Measurements from ENCODE around the gene HAUS3.
A peak's percentile ranks its signal among the peaks of the same experiment; 100 is the strongest.

HAUS3 gene

GRCh38 chr4:2262145-2262943 lies 20.4 kb upstream of the HAUS3 start:
- TF ChIP-seq CTCF (IDR thresholded peaks at IDR 0.05; ENCODE audit: insufficient read depth, low read depth, low read length, missing control alignments) = no peak
- H3K4me3 ChIP-seq (ENCODE audit: low read length) = peak overlapping the region; percentile 61
- DNase-seq (ENCODE audit: low read depth) = peak; percentile 100

DNA sequence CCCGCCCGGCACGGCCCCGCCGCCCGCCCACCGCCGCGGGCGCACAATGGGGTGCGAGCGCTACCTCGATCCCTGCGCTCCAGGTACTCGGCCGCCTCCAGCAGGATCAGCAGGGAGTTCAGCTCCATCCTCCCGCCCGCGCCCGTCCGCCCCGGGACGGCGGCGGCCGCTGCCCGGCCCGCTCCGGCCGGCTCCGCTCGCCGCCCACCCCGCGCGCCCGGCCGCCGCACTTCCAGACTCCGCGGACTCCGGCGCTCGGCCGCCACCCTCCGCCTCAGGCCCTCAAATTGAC lies 19.9 kb upstream of the HAUS3 start, which contains the start of gene MXD4:
MXD4 (minus strand) TSS at position 257 of the 292 bp plus-strand sequence; CDS start at position 128, 129 bp downstream.
- peak within 1 kb of the TSS; percentile 78 for H3K4me3 ChIP-seq (ENCODE audit: low read length)
- no peak for TF ChIP-seq CTCF (IDR thresholded peaks at IDR 0.05; ENCODE audit: insufficient read depth, low read depth, low read length, missing control alignments)
- DNase-seq (ENCODE audit: low read depth) = no peak

DNA sequence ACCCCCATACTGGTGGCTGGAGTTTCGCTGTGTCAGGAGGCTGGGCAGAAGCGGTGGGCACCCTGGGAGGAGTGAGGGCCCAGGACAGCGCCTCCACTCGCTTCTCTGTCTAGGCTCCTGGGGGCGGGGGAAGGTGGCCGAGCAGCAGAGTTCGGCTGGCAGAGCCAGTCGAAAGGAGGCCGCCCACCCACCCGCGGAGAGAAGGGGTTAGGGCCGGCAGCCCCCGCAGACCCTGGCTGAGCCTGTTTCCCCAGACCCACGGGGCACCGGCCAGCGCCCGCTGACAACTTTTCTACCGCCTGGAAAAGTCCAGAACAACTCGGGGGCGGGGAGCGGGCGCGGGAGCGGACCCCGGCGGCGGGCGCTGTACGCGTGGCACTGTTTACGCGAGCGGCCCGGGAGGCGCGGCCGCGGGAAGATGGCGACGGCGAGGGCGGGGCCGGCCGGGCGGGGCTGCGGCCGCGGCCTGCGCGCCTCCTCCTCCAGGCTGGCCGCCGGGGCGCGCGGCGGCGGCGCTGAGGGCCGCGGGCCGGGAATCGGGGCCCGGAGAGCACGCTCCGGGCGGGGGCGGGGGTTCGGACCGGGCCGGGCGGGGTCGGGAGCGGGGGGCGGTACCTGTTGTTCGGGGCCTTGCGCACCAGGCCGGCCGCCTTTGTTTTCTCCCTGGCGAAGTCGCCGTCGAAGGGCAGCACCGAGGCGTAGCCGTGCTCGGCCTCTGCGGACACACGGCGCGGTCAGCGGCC lies 19.4 kb upstream of the HAUS3 start:
- peak; percentile 62 for DNase-seq (ENCODE audit: low read depth)
- peak overlapping the region; percentile 78 for H3K4me3 ChIP-seq (ENCODE audit: low read length)
- TF ChIP-seq CTCF (IDR thresholded peaks at IDR 0.05; ENCODE audit: insufficient read depth, low read depth, low read length, missing control alignments) = no peak

GRCh38 chr4:2260344-2261109 lies 18.6 kb upstream of the HAUS3 start:
- H3K4me3 ChIP-seq (ENCODE audit: low read length) = peak overlapping the region; percentile 78
- DNase-seq (ENCODE audit: low read depth) = no peak
- no peak for TF ChIP-seq CTCF (IDR thresholded peaks at IDR 0.05; ENCODE audit: insufficient read depth, low read depth, low read length, missing control alignments)

- no peak for DNase-seq (ENCODE audit: low read depth)
- TF ChIP-seq CTCF (IDR thresholded peaks at IDR 0.05; ENCODE audit: insufficient read depth, low read depth, low read length, missing control alignments) = no peak
- H3K4me3 ChIP-seq (ENCODE audit: low read length) = peak overlapping the region; percentile 78
Measured at GRCh38 chr4:2259541-2260343, 17.8 kb upstream of the HAUS3 start.

DNA sequence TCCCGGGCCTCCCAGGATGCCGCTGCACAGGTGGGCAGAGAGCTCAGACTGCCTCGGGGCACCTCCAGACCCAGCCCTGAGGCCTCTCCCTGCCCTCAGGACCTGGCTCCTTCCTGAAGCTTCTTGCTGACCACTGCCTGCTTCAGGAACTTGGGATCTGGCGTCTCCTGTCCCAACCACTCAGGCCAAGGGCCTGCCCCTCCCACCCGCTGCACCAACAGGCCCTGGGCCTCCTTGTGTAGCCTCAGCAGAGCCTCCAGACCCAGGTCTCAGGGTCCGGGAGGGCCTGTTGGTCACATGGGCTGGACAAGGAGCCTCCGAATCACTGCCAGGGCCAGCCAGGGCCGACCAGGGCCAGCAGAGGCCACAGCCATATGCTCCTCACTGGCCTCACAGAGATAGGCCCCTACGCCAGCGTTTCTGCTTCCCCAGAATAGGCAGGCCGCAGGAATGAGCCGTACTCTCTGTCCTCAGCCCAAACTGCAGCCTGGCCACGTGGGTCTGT lies 17.2 kb upstream of the HAUS3 start:
- TF ChIP-seq CTCF (IDR thresholded peaks at IDR 0.05; ENCODE audit: insufficient read depth, low read depth, low read length, missing control alignments) = no peak
- DNase-seq (ENCODE audit: low read depth) = no peak

More for the DNA sequence above, 17.2 kb upstream of the HAUS3 start:
- no peak overlapping the region for H3K4me3 ChIP-seq (ENCODE audit: low read length)

Data from epithelial cell of esophagus (primary cell).